BLaER1 treated with 17β-estradiol and CSF1 and Interleukin-3, amounts not matched to agents 10 nM and 100 nM (cell line): ENCODE results near the gene GPR26.
A peak's percentile ranks its signal among the peaks of the same experiment; 100 is the strongest.

ENCODE experiments used
- H3K27ac ChIP-seq, 11 experiments: shearing (Covaris generic); formaldehyde crosslinking; 2 replicates each; pipeline ENCODE4 v1.8.1; 2022
- H3K27me3 ChIP-seq, 11 experiments: shearing (Covaris generic); formaldehyde crosslinking; 2 replicates each; pipeline ENCODE4 v1.8.1; 2022
- H3K36me3 ChIP-seq, 11 experiments: shearing (Covaris generic); formaldehyde crosslinking; 2 replicates each; pipeline ENCODE4 v1.8.1; 2022
- H3K4me1 ChIP-seq, 10 experiments: shearing (Covaris generic); formaldehyde crosslinking; 2 replicates each; pipeline ENCODE4 v1.8.1; 2022
- H3K4me2 ChIP-seq, 11 experiments: shearing (Covaris generic); formaldehyde crosslinking; 2 replicates each; pipeline ENCODE4 v1.8.1; 2022
- H3K4me3 ChIP-seq, 10 experiments: shearing (Covaris generic); formaldehyde crosslinking; 2 replicates each; pipeline ENCODE4 v1.8.1; 2022
- H3K9ac ChIP-seq, 11 experiments: shearing (Covaris generic); formaldehyde crosslinking; 2 replicates each; pipeline ENCODE4 v1.8.1; 2022
- H3K9me3 ChIP-seq, 11 experiments: shearing (Covaris generic); formaldehyde crosslinking; replicated peaks in 1 of 11; 2 replicates each; pipeline ENCODE4 v1.8.1; 2022
- H4K20me1 ChIP-seq, 11 experiments: shearing (Covaris generic); formaldehyde crosslinking; 2 replicates each; pipeline ENCODE4 v1.8.1; 2022
- Cebpa-rat ChIP-seq, 11 experiments: shearing (Covaris generic); IDR thresholded peaks; 2 replicates each; pipeline ENCODE4 v1.8.1; 2022

GPR26 gene

DNA sequence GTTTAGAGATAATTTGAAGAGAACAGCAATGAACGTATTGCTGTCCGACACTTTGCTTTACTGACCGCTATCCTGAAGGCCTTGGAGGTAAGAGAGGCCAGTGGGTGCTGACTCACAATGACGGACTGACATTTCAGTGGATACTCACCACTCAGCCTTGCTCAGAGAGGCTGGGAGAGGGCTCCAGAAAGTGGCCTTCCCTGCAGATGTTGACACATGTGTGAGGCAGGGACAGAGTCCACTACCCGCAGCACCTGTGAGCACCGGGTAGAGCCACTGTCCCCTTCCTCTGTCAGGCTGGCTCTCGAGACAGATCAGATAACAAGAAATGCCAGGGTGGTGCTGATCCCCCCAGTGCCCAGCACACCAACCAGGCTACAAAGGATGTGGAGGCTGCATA, 75.0 kb downstream of the GPR26 start:
- Histone ChIP-seq H3K4me2 (no peak overlapping the region), H3K27ac (no peak overlapping the region), H3K27me3 (peaks cover 0 to 10% (median 0%) of the 10 kb centered on the region in 11 experiments; a peak in 2 of 22 replicates), H3K9ac (no peak overlapping the region), H3K36me3 (no peaks in the 10 kb centered on the region), H3K4me1 (peaks cover 0 to 15% (median 12%) of the 10 kb centered on the region in 10 experiments; a peak in 13 of 20 replicates), H3K4me3 (no peak overlapping the region), H3K9me3 (peaks cover 5 to 14% (median 8%) of the 10 kb centered on the region in 11 experiments; a peak in 20 of 22 replicates), H4K20me1 (no peaks in the 10 kb centered on the region; a peak in 1 of 22 replicates)
- TF ChIP-seq Cebpa-rat (IDR thresholded peaks at IDR 0.05), result no peak

DNA sequence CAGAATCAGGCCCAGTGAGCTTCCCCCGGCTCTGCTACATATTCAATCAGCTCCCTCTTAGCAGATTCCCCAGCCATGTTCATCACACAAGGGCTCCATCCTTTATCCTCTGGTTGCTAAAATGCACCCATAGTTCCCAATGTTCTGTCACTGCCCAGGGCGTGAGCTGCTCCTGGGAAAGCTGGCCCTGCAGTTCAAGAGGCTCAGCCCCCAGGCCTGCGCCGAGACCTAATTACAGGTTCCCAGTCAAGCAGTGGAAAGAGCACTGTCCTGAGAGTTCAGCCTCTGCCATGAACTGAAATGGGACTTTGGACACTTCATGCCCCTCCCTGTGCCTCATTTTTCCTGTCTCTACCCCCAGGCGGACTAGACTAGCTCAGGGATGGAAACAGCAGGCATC, 75.6 kb downstream of the GPR26 start:
- H3K9me3 ChIP-seq, result peaks cover 4 to 12% (median 7%) of the 10 kb centered on the region in 11 experiments; a peak in 20 of 22 replicates
- H3K27ac ChIP-seq, result no peak overlapping the region
- TF ChIP-seq Cebpa-rat (IDR thresholded peaks at IDR 0.05), result no peak
- H3K4me1 ChIP-seq, result peaks cover 0 to 15% (median 12%) of the 10 kb centered on the region in 10 experiments; a peak in 13 of 20 replicates
- peaks cover 0 to 10% (median 0%) of the 10 kb centered on the region in 11 experiments; a peak in 2 of 22 replicates for H3K27me3 ChIP-seq
- no peaks in the 10 kb centered on the region; a peak in 1 of 22 replicates for H4K20me1 ChIP-seq
- H3K9ac ChIP-seq, result no peak overlapping the region
- no peaks in the 10 kb centered on the region for H3K36me3 ChIP-seq
- no peak overlapping the region for H3K4me3 ChIP-seq
- H3K4me2 ChIP-seq, result no peak overlapping the region

- Histone ChIP-seq H3K9me3 (no peaks in the 10 kb centered on the region), H3K27ac (no peak overlapping the region), H3K4me1 (peaks cover 0 to 15% (median 12%) of the 10 kb centered on the region in 10 experiments; a peak in 13 of 20 replicates), H3K4me2 (peak overlapping the region in 8 of 11 experiments; percentile 11 to 66 (median 57); a peak in 14 of 22 replicates), H3K27me3 (peaks cover 0 to 10% (median 0%) of the 10 kb centered on the region in 11 experiments; a peak in 2 of 22 replicates), H4K20me1 (no peaks in the 10 kb centered on the region; a peak in 1 of 22 replicates), H3K36me3 (no peaks in the 10 kb centered on the region), H3K9ac (no peak overlapping the region), H3K4me3 (no peak overlapping the region)
- TF ChIP-seq Cebpa-rat (IDR thresholded peaks at IDR 0.05), result no peak
Measured at GRCh38 chr10:123742751-123743440, 76.7 kb downstream of the GPR26 start.

DNA sequence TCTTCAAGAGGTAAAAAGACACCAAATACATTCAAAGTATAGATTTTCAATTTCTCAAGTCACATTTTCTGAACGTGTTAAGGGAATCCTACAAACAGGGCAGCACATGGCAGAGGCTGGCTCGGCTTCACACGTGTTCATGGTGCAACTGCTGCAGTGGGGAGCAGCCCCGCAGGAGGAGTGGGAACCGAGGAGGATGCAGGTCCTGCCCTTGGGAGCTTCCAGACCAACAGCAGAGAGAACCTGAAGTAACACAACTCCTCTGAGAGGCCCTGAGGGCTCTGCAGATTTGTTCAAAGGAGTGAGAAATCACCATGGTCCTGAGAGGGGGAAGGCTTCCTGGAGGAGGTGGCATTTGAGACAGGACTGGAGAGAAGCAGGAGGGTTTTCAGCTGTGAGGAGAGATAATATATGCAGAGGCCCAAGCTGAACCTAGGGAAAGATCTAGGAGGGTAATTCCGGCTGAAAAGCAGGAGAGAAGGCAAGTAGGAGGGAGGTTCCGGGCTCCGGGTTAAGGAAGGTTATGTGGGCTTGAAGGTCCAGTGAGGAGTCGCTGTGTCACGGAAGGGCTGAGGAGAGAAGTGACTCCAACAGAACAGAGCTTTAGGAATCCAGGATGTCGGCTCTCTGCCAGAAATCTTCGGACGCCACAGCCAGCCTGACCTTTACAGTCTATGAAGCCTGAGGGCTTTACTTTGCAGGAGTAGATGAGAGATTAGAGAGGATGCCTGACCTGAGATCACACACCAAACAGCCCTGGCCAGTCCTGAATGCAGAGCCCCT, 77.5 kb downstream of the GPR26 start:
- no peak overlapping the region for H3K9ac ChIP-seq
- no peaks in the 10 kb centered on the region for H3K36me3 ChIP-seq
- no peak for TF ChIP-seq Cebpa-rat (IDR thresholded peaks at IDR 0.05)
- peaks cover 0 to 10% (median 0%) of the 10 kb centered on the region in 11 experiments; a peak in 2 of 22 replicates for H3K27me3 ChIP-seq
- H3K9me3 ChIP-seq, result no peaks in the 10 kb centered on the region
- no peaks in the 10 kb centered on the region; a peak in 1 of 22 replicates for H4K20me1 ChIP-seq
- H3K4me2 ChIP-seq, result peak overlapping the region in 8 of 11 experiments; percentile 11 to 66 (median 57); a peak in 14 of 22 replicates
- no peak overlapping the region for H3K4me3 ChIP-seq
- H3K4me1 ChIP-seq, result peaks cover 0 to 15% (median 12%) of the 10 kb centered on the region in 10 experiments; a peak in 13 of 20 replicates
- H3K27ac ChIP-seq, result no peak overlapping the region

DNA sequence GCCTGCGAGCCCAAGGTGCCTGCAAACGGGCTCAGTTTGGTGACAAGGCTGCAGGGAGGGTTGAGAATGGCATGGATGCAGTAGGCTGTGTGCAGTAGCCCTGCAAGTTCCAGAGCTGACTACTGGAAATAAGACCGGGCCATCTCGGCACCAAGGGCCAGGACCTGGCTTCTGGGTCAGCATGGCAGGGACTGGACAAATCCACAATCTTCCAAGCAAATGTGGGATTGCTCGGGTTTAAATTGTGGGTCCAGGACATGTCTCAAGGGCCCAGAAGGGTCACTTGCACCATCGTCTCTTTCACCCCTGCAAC, 78.0 kb downstream of the GPR26 start:
- Histone ChIP-seq H4K20me1 (no peaks in the 10 kb centered on the region; a peak in 1 of 22 replicates), H3K36me3 (no peaks in the 10 kb centered on the region), H3K4me3 (no peak overlapping the region), H3K27ac (no peak overlapping the region), H3K4me2 (0 out of 22 replicates have a peak overlapping the region, but pooled peaks of 1 of the 11 experiments have one; percentile 64), H3K9ac (no peak overlapping the region), H3K4me1 (peaks cover 0 to 15% (median 12%) of the 10 kb centered on the region in 10 experiments; a peak in 13 of 20 replicates), H3K27me3 (peaks cover 0 to 10% (median 0%) of the 10 kb centered on the region in 11 experiments; a peak in 2 of 22 replicates), H3K9me3 (no peaks in the 10 kb centered on the region)
- TF ChIP-seq Cebpa-rat (IDR thresholded peaks at IDR 0.05), result no peak
